Stimulated activated CD8-positive, alpha-beta memory T cell treated with anti-CD3 and anti-CD28 coated beads, Interleukin-12 subunit alpha, Interleukin-12 subunit beta, amount 100 ng/mL, for 24 hours (primary cell): ENCODE data around the gene STAT1.

Experiments
- DNase-seq: peaks from one replicate; pipeline ENCODE4 v3.0.0-alpha.2; 2020; ENCODE audit errors: extremely low read depth

The STAT1 gene

GRCh38 chr2:191013932-191014652 is at the start of gene STAT1:
STAT1 (minus strand) TSS chr2:191014171; CDS start chr2:191010003, 4,168 bp downstream.
- DNase-seq: peak; percentile 89

- DNase-seq: no peak
These were observed 49.6 kb upstream of the STAT1 start for GRCh38 chr2:191063584-191063983.

GRCh38 chr2:191061381-191061980 is 47.5 kb upstream of the STAT1 start:
- no peak for DNase-seq

GRCh38 chr2:191059308-191059707 is 45.3 kb upstream of the STAT1 start:
- DNase-seq: no peak

- no peak for DNase-seq
These were observed 42.3 kb upstream of the STAT1 start for GRCh38 chr2:191056228-191056627.

- DNase-seq: no peak
These were observed 39.3 kb upstream of the STAT1 start for GRCh38 chr2:191053256-191053655.

GRCh38 chr2:191051825-191052778 is 38.1 kb upstream of the STAT1 start:
- no peak for DNase-seq

- no peak for DNase-seq
These were observed 37.2 kb upstream of the STAT1 start for GRCh38 chr2:191051177-191051576.

GRCh38 chr2:191050640-191050987 is 36.6 kb upstream of the STAT1 start:
- DNase-seq: no peak

- no peak for DNase-seq
These were observed 36.0 kb upstream of the STAT1 start for GRCh38 chr2:191049728-191050639.

- no peak for DNase-seq
These were observed 34.1 kb upstream of the STAT1 start for GRCh38 chr2:191048073-191048472.

- DNase-seq: no peak
These were observed 31.2 kb upstream of the STAT1 start for GRCh38 chr2:191045141-191045540.

- DNase-seq: no peak
These were observed 29.5 kb upstream of the STAT1 start for GRCh38 chr2:191043438-191043837.

- no peak for DNase-seq
These were observed 27.6 kb upstream of the STAT1 start for GRCh38 chr2:191041418-191042161.

- no peak for DNase-seq
These were observed 25.6 kb upstream of the STAT1 start for GRCh38 chr2:191039616-191040015.

- no peak for DNase-seq
These were observed 24.8 kb upstream of the STAT1 start for GRCh38 chr2:191038741-191039140.

GRCh38 chr2:191038241-191038725 is 24.3 kb upstream of the STAT1 start:
- DNase-seq: no peak

- no peak for DNase-seq
These were observed 23.4 kb upstream of the STAT1 start for GRCh38 chr2:191037351-191037750.

GRCh38 chr2:191036363-191036762 is 22.4 kb upstream of the STAT1 start:
- DNase-seq: no peak

GRCh38 chr2:191032588-191033429 is 18.8 kb upstream of the STAT1 start:
- no peak for DNase-seq
